Glomerular endothelial cell (primary cell): ENCODE measurements around the gene RBM33. TPM values are rescaled to one million over a fixed set of nuclear protein-coding genes. Genes with fewer than 3 reads are reported as not detected.
"Not testable (repeated sequence)": the region's sequence is repeated elsewhere in the genome, so short reads cannot be mapped to it uniquely, and the experiment has no call there.

ENCODE experiments used
- DNase-seq: peaks from one replicate; pipeline ENCODE4 v3.0.0-alpha.2; 2011; ENCODE audit warnings: low read depth, low spot score; ENCODE audit errors: extremely low read depth
- total RNA-seq: library from RNA; depleted of rRNA; stranded (reverse); fragments of >200 nt; gene quantifications from 2 replicates; pipeline ENCODE4 v1.2.3, GENCODE V29; 2015

The RBM33 gene
- total RNA-seq, 1 donor from 2014 or later = 34.6 TPM

- DNase-seq = no peak
Observed at GRCh38 chr7:155685791-155686160, 41.3 kb downstream of the RBM33 start.

GRCh38 chr7:155686620-155687324 lies 42.3 kb downstream of the RBM33 start:
- DNase-seq = not testable (repeated sequence)

GRCh38 chr7:155688237-155688636 lies 43.8 kb downstream of the RBM33 start:
- not testable (repeated sequence) for DNase-seq

GRCh38 chr7:155690655-155691054 lies 46.2 kb downstream of the RBM33 start:
- DNase-seq = not testable (repeated sequence)

- DNase-seq = no peak
Observed at GRCh38 chr7:155692317-155692716, 47.9 kb downstream of the RBM33 start.

GRCh38 chr7:155693826-155694225 lies 49.4 kb downstream of the RBM33 start:
- no peak for DNase-seq

GRCh38 chr7:155694851-155695250 lies 50.4 kb downstream of the RBM33 start:
- no peak for DNase-seq

GRCh38 chr7:155696747-155697146 lies 52.3 kb downstream of the RBM33 start:
- DNase-seq = no peak

- no peak for DNase-seq
Observed at GRCh38 chr7:155698633-155699032, 54.2 kb downstream of the RBM33 start.

- no peak for DNase-seq
Observed at GRCh38 chr7:155699180-155699579, 54.7 kb downstream of the RBM33 start.

- no peak for DNase-seq
Observed at GRCh38 chr7:155700847-155701246, 56.4 kb downstream of the RBM33 start.

- DNase-seq = no peak
Observed at GRCh38 chr7:155701972-155702544, 57.6 kb downstream of the RBM33 start.

- no peak for DNase-seq
Observed at GRCh38 chr7:155702616-155703015, 58.2 kb downstream of the RBM33 start.

GRCh38 chr7:155705623-155706360 lies 61.3 kb downstream of the RBM33 start:
- DNase-seq = no peak

GRCh38 chr7:155706376-155706775 lies 61.9 kb downstream of the RBM33 start:
- no peak for DNase-seq

- DNase-seq = no peak
Observed at GRCh38 chr7:155709453-155709852, 65.0 kb downstream of the RBM33 start.

- no peak for DNase-seq
Observed at GRCh38 chr7:155710031-155710430, 65.6 kb downstream of the RBM33 start.

GRCh38 chr7:155710530-155710929 lies 66.1 kb downstream of the RBM33 start:
- no peak for DNase-seq

GRCh38 chr7:155711081-155711480 lies 66.6 kb downstream of the RBM33 start:
- no peak for DNase-seq

GRCh38 chr7:155713384-155713783 lies 68.9 kb downstream of the RBM33 start:
- DNase-seq = no peak

GRCh38 chr7:155714702-155715101 lies 70.2 kb downstream of the RBM33 start:
- no peak for DNase-seq
